Lower leg skin (tissue), 4 donors: Measurements from ENCODE around the gene SLC9B2. TPM values are rescaled to one million over a fixed set of nuclear protein-coding genes. Genes with fewer than 3 reads are reported as not detected.
A peak's percentile ranks its signal among the peaks of the same experiment; 100 is the strongest.

Experiments used
- DNase-seq, 2 donors: peaks; one replicate each; pipeline ENCODE4 v3.0.0-alpha.2; 2019; ENCODE audit warnings: low spot score in 2 of 2
- H3K4me3 ChIP-seq: fragments of 200-600 bp; sonication (generic); 2 replicates; pipeline ENCODE4 v1.5.1; 2017; ENCODE audit warnings: mild to moderate bottlenecking, low read depth; ENCODE audit not compliant: poor library complexity, severe bottlenecking
- CTCF ChIP-seq, 3 donors: fragments of 450-650 bp; IDR thresholded peaks; one replicate each; pipeline ENCODE4 v1.5.1; 2016; ENCODE audit warnings: antibody characterized with exemption in 3 of 3, mild to moderate bottlenecking in 3 of 3, moderate library complexity in 2 of 3
- POLR2A ChIP-seq, 2 donors: fragments of 450-650 bp; IDR thresholded peaks; one replicate each; pipeline ENCODE4 v1.6.1; 2016 to 2017; ENCODE audit warnings: antibody characterized with exemption in 2 of 2, mild to moderate bottlenecking in 1 of 2, moderate library complexity in 1 of 2
- WGBS, 2 donors: methylation state at CpG; one replicate each; pipeline ENCODE4 v1.1.5; 2018; 5-methylcytosine and 5-hydroxymethylcytosine counted together
- intact Hi-C: fragments of 100-400 bp; cut with DNase I; formaldehyde crosslinking; loops from one replicate; pipeline ENCODE4 v1.15.0; 2023; ENCODE audit warnings: low total_unique reads
- total RNA-seq, 4 donors: library from RNA; depleted of rRNA; stranded (reverse); fragments of >200 nt; gene quantifications; one replicate each; pipeline ENCODE4 v1.1.0, GENCODE V29; 2016

The SLC9B2 gene
- 1 to 10 TPM; 1.3 to 4.3 (median 2.8) TPM for total RNA-seq

DNA sequence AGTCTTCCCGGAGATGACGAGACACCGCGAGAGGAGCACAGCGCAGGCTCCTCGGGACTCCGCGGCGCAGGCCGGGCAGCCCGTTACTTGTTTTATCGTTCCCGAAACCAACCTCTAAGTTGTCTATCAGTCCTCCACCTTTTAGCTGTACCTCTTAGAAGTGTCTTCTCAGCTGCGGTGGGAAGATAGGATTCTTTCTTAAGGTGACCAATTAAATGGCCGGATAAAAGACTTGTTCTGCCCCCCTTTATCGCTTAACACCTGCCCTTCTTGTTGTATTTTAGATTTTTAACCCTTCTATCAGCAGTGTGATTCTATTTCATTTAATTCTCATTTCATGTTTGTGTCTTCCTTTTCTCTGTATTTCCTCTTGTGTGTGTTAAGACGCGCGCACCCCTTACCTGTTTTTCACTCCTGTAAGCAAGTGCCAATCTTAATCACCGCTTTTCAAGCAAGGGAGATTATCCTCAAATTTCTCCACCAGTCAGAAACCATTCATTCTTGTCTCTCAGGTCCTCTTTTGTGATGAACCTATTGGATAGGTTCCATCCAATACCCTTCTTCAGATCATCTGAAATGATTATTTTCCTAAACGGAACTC is at the start of gene SLC9B2:
TSS of gene SLC9B2 (minus strand) at position 15 of the 601 bp plus-strand sequence. CDS start 9,211 bp downstream, outside the sequence.
- intact Hi-C loops = no loop called here
- 21% methylated on average over 21 of the region's 21 CpGs for WGBS, 2 donors
- peak within 1 kb of the TSS; percentile 47 for H3K4me3 ChIP-seq
- no peak for DNase-seq
- no peak for TF ChIP-seq POLR2A (IDR thresholded peaks at IDR 0.05)
- TF ChIP-seq CTCF (IDR thresholded peaks at IDR 0.05) = no peak

- TF ChIP-seq CTCF (IDR thresholded peaks at IDR 0.05) (no peak), POLR2A (IDR thresholded peaks at IDR 0.05) (no peak)
- no peak overlapping the region for H3K4me3 ChIP-seq
- intact Hi-C loops = no loop called here
- DNase-seq = no peak
- WGBS, 2 donors = 94 to 100% methylated on average over 3 of the region's 3 CpGs
Measured at GRCh38 chr4:103126126-103126525, 49.6 kb upstream of the SLC9B2 start.

GRCh38 chr4:103123114-103123513 is 46.6 kb upstream of the SLC9B2 start:
- no peak for DNase-seq
- intact Hi-C loops = no loop called here
- TF ChIP-seq CTCF (IDR thresholded peaks at IDR 0.05) = no peak
- no peak for TF ChIP-seq POLR2A (IDR thresholded peaks at IDR 0.05)
- H3K4me3 ChIP-seq = no peak overlapping the region
- 79 to 98% methylated on average over 3 of the region's 3 CpGs for WGBS, 2 donors

DNA sequence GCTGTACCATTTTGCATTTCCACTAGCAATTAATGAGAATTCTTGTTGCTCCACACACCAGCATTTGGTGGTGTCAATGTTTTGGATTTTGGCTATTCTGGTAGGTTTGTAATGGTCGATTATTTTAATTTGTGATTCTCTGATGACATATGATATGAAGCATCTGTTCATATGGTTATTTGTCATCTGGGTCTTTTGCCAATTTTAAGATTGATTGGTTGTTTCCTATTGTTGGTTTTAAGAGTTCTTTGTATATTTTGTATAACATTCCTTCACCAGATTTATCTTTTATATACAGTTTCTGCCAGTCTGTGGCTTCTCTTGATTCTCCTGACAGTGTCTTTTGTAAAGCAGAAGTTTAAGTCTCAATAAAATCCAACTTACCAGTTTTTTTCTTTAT is 41.6 kb upstream of the SLC9B2 start:
- DNase-seq = no peak
- WGBS, 2 donors = 61 to 64% methylated on average over 1 of the region's 1 CpG
- intact Hi-C loops = no loop called here
- TF ChIP-seq CTCF (IDR thresholded peaks at IDR 0.05) (no peak), POLR2A (IDR thresholded peaks at IDR 0.05) (no peak)
- H3K4me3 ChIP-seq = no peak overlapping the region

- no peak for TF ChIP-seq POLR2A (IDR thresholded peaks at IDR 0.05)
- TF ChIP-seq CTCF (IDR thresholded peaks at IDR 0.05) = no peak
- DNase-seq = no peak
- intact Hi-C loops = no loop called here
- 65 to 95% methylated on average over 4 of the region's 4 CpGs for WGBS, 2 donors
- H3K4me3 ChIP-seq = no peak overlapping the region
Measured at GRCh38 chr4:103111598-103111997, 35.0 kb upstream of the SLC9B2 start.

GRCh38 chr4:103108542-103108941 is 32.0 kb upstream of the SLC9B2 start:
- WGBS, 2 donors = 95 to 98% methylated on average over 4 of the region's 4 CpGs

More at GRCh38 chr4:103108542-103108941, 32.0 kb upstream of the SLC9B2 start:
- DNase-seq = no peak
- TF ChIP-seq CTCF (IDR thresholded peaks at IDR 0.05) (no peak), POLR2A (IDR thresholded peaks at IDR 0.05) (no peak)
- no peak overlapping the region for H3K4me3 ChIP-seq
- intact Hi-C loops = no loop called here
